KMS-11 (cell line): ENCODE data around the gene PASK.

Experiments used
- H2AFZ ChIP-seq: fragments of 200-600 bp; sonication (generic); 2 replicates; pipeline ENCODE4 v1.6.1; 2016; ENCODE audit warnings: antibody characterized with exemption, mixed run types, low read depth
- H3K27ac ChIP-seq: fragments of 200-600 bp; sonication (generic); 2 replicates; pipeline ENCODE4 v1.6.1; 2016; ENCODE audit warnings: mild to moderate bottlenecking, mixed run types
- H3K27me3 ChIP-seq: fragments of 200-600 bp; sonication (generic); 2 replicates; pipeline ENCODE4 v1.6.1; 2017; ENCODE audit warnings: mild to moderate bottlenecking, low read depth, mixed run types, moderate library complexity; ENCODE audit not compliant: insufficient read depth
- H3K36me3 ChIP-seq: fragments of 200-600 bp; sonication (generic); 2 replicates; pipeline ENCODE4 v1.6.1; 2017; ENCODE audit warnings: mild to moderate bottlenecking, mixed run types; ENCODE audit not compliant: insufficient read depth
- H3K4me1 ChIP-seq: fragments of 200-600 bp; sonication (generic); 2 replicates; pipeline ENCODE4 v1.6.1; 2016; ENCODE audit warnings: mild to moderate bottlenecking, low read depth, mixed run types; ENCODE audit not compliant: poor library complexity, severe bottlenecking
- H3K4me2 ChIP-seq: fragments of 200-600 bp; sonication (generic); 2 replicates; pipeline ENCODE4 v1.7.0; 2016; ENCODE audit warnings: mild to moderate bottlenecking, mixed run types
- H3K4me3 ChIP-seq: fragments of 200-600 bp; sonication (generic); IDR thresholded peaks from 2 replicates; pipeline ENCODE4 v1.6.1; 2017; ENCODE audit warnings: low read depth, low read length, mixed read lengths; ENCODE audit not compliant: insufficient read depth
- H3K79me2 ChIP-seq: fragments of 200-600 bp; sonication (generic); 2 replicates; pipeline ENCODE4 v1.6.1; 2016; ENCODE audit warnings: low read depth, mixed run types; ENCODE audit not compliant: insufficient read depth
- H3K9ac ChIP-seq: fragments of 200-600 bp; sonication (generic); 2 replicates; pipeline ENCODE4 v1.6.1; 2016; ENCODE audit warnings: mild to moderate bottlenecking, mixed run types
- H4K20me1 ChIP-seq: fragments of 200-600 bp; sonication (generic); 2 replicates; pipeline ENCODE4 v1.6.1; 2016; ENCODE audit warnings: mild to moderate bottlenecking, mixed run types; ENCODE audit not compliant: insufficient read depth
- TF ChIP-seq, protein P1 (sequence below): fragments of 200-600 bp; sonication (generic); conservative IDR thresholded peaks from 2 replicates; pipeline ENCODE4 v1.6.1; 2017; ENCODE audit warnings: low read depth, mild to moderate bottlenecking, antibody characterized with exemption, low read length, moderate library complexity, mixed read lengths

Gene PASK

DNA sequence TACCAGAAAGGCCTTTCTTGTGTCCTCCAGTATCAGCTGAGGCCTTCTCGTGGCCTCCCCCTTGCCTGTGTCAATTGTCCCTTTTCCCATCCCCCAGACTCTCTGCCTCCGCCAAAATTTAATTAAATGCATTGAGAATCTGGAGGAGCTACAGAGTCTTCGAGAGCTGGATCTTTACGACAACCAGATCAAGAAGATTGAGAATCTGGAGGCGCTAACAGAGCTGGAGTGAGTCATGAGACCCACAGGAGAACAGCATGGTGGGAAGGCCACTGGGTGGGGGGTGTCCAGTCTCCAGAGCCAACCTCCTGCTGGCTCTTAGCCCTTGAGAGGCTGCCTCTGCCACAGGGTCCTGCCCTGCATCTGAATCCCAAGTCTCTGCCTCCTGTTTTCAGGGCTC is 9.8 kb upstream of the PASK start:
- Histone ChIP-seq H3K9ac (no peak overlapping the region), H3K27ac (no peak overlapping the region), H3K4me2 (no peak overlapping the region), H2AFZ (no peak overlapping the region), H3K79me2 (no peaks in the 10 kb centered on the region), H4K20me1 (no peaks in the 10 kb centered on the region), H3K4me3 (no peak overlapping the region), H3K27me3 (no peaks in the 10 kb centered on the region), H3K4me1 (no peaks in the 10 kb centered on the region), H3K36me3 (no peaks in the 10 kb centered on the region)
- TF ChIP-seq, protein P1, sequence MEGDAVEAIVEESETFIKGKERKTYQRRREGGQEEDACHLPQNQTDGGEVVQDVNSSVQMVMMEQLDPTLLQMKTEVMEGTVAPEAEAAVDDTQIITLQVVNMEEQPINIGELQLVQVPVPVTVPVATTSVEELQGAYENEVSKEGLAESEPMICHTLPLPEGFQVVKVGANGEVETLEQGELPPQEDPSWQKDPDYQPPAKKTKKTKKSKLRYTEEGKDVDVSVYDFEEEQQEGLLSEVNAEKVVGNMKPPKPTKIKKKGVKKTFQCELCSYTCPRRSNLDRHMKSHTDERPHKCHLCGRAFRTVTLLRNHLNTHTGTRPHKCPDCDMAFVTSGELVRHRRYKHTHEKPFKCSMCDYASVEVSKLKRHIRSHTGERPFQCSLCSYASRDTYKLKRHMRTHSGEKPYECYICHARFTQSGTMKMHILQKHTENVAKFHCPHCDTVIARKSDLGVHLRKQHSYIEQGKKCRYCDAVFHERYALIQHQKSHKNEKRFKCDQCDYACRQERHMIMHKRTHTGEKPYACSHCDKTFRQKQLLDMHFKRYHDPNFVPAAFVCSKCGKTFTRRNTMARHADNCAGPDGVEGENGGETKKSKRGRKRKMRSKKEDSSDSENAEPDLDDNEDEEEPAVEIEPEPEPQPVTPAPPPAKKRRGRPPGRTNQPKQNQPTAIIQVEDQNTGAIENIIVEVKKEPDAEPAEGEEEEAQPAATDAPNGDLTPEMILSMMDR, result no peak

DNA sequence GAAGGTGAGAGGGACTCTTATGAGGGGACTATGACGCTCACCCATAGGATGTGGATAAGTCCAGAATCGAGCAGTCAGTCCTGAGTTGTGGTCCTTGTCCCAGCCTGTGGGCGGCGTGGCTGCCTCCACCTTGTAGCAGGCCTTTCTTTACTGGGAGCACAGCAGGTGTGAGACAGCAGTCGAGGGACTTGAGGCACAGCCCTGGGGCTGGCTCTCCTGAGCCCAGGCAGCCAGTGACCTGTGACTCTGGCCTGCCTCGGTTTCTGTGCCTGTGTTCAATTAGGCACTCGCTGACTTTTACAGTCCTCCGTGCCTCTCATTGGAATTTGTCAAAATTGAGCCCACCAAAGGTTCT is 9.3 kb upstream of the PASK start:
- no peak overlapping the region for H3K4me2 ChIP-seq
- H4K20me1 ChIP-seq, result no peaks in the 10 kb centered on the region
- no peak overlapping the region for H3K9ac ChIP-seq
- no peak overlapping the region for H3K4me3 ChIP-seq
- H3K27ac ChIP-seq, result no peak overlapping the region
- no peaks in the 10 kb centered on the region for H3K27me3 ChIP-seq
- H3K4me1 ChIP-seq, result no peaks in the 10 kb centered on the region
- H2AFZ ChIP-seq, result no peak overlapping the region
- H3K79me2 ChIP-seq, result no peaks in the 10 kb centered on the region
- TF ChIP-seq, protein P1, result no peak
- no peaks in the 10 kb centered on the region for H3K36me3 ChIP-seq

DNA sequence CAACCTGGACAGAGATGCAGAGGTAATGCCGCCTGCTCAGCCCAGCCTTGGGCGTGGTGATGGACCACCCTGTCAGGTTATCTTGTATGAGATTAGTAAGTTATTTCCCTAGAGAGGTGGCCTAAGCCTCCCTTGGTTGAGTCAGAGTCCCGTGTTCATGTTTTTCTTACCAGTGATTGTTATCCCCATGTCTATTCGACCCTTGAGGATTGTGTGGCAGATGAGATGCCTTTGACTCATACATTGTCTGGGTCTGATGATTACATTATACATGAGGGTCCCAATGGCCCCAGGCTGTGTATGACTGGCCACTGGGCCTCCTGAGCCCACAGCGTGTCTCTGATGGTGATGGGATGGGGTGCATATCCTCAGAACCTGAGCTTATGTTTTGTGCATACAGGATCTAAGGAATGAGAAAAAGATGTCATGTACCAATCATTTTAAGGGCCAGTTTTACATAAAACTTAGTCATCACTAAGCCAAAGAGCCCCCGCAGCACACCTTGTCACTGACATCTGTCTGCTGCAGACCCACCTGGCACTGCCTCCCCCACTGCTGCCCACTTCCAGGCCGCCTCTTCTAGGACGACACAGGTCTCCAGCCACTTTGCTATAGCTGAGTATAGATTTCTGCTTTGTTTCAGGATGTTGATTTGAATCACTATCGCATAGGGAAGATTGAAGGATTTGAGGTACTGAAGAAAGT is 8.7 kb upstream of the PASK start:
- H4K20me1 ChIP-seq, result no peaks in the 10 kb centered on the region
- H3K4me1 ChIP-seq, result no peaks in the 10 kb centered on the region
- no peak overlapping the region for H3K4me2 ChIP-seq
- no peak overlapping the region for H3K27ac ChIP-seq
- H2AFZ ChIP-seq, result no peak overlapping the region
- H3K79me2 ChIP-seq, result no peaks in the 10 kb centered on the region
- H3K9ac ChIP-seq, result no peak overlapping the region
- no peaks in the 10 kb centered on the region for H3K36me3 ChIP-seq
- TF ChIP-seq, protein P1, result no peak
- no peak overlapping the region for H3K4me3 ChIP-seq
- no peaks in the 10 kb centered on the region for H3K27me3 ChIP-seq

DNA sequence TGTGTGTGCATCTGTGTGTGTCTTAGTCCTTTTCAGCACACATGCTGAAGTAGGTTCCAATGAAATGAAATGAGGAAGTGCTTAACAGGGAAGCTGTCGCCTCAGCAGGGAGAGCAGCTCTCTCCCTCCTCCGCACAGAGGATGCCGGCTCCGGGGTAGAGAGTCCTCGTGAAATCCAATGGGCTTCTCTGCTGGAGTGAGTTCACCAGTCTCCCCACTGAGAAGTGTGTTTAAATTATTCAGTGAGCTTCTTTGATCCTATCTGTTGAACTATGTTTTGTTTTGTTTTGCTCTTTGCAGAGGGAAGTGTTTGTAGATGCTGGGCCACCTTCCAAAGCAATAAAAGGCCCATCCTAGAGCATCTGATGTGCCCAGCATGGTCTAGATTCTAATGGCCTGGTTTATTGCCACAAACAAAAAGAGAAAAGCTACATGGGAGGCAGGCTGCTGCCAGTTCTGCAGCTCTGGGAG is 7.7 kb upstream of the PASK start:
- no peaks in the 10 kb centered on the region for H3K4me1 ChIP-seq
- H3K4me2 ChIP-seq, result no peak overlapping the region
- H3K36me3 ChIP-seq, result no peaks in the 10 kb centered on the region
- no peak overlapping the region for H3K4me3 ChIP-seq
- H3K9ac ChIP-seq, result no peak overlapping the region
- no peak overlapping the region for H2AFZ ChIP-seq
- H3K27ac ChIP-seq, result no peak overlapping the region
- H3K79me2 ChIP-seq, result peaks cover 4% of the 10 kb centered on the region; the same call in 1 of the 2 replicates
- TF ChIP-seq, protein P1, result no peak
- no peaks in the 10 kb centered on the region for H3K27me3 ChIP-seq
- H4K20me1 ChIP-seq, result no peaks in the 10 kb centered on the region
